H1 (cell line): ENCODE measurements around the gene DNAJA1. TPM values are rescaled to one million over a fixed set of nuclear protein-coding genes. Genes with fewer than 3 reads are reported as not detected.

Source experiments
- CTCF ChIA-PET: fragments of 300-600 bp; sonication (Branson Sonifier 250); formaldehyde crosslinking; loops from one replicate; lab custom pipeline; 2021; ENCODE audit not compliant: partially characterized antibody; lab: Charles Lee
- POLR2A ChIA-PET: fragments of 300-600 bp; sonication (Branson Sonifier 250); formaldehyde crosslinking; loops from one replicate; lab custom pipeline; 2021; ENCODE audit warnings: inconsistent platforms; ENCODE audit not compliant: partially characterized antibody; lab: Charles Lee
- DNase-seq, 2 experiments: peaks; one replicate each; pipeline versions ENCODE4 v3.0.0 to v3.0.0-alpha.2; 2010 to 2022; ENCODE audit warnings: low spot score in 2 of 2, low read depth in 1 of 2, mixed read lengths in 1 of 2
- FAIRE-seq: peaks from 2 replicates; lab custom pipeline; 2011; peaks lifted over from hg19 to GRCh38; lab: Jason Lieb, UNC
- H2AFZ ChIP-seq: 2 replicates; pipeline ENCODE4 v1.8.1; 2012; ENCODE audit warnings: low read length, inconsistent platforms
- H2AK5ac ChIP-seq: 2 replicates; pipeline ENCODE4 v1.6.1; 2013; ENCODE audit warnings: low read depth, low read length
- H2BK120ac ChIP-seq: replicated peaks from 2 replicates; pipeline ENCODE3; 2013; ENCODE audit warnings: low read depth, low read length, inconsistent platforms
- H2BK12ac ChIP-seq: 2 replicates; pipeline ENCODE4 v1.6.1; 2013; ENCODE audit warnings: low read depth, low read length
- H2BK15ac ChIP-seq: 2 replicates; pipeline ENCODE4 v1.6.1; 2013; ENCODE audit warnings: low read length
- H2BK20ac ChIP-seq: 2 replicates; pipeline ENCODE4 v1.6.1; 2013; ENCODE audit warnings: low read length
- H2BK5ac ChIP-seq: 2 replicates; pipeline ENCODE4 v1.6.1; 2013; ENCODE audit warnings: low read depth, low read length
- H3K14ac ChIP-seq: 2 replicates; pipeline ENCODE4 v1.6.1; 2013; ENCODE audit warnings: inconsistent platforms; ENCODE audit not compliant: insufficient read length
- H3K18ac ChIP-seq: 2 replicates; pipeline ENCODE4 v1.6.1; 2013; ENCODE audit warnings: low read length; ENCODE audit errors: extremely low read depth
- H3K23ac ChIP-seq: 2 replicates; pipeline ENCODE4 v1.6.1; 2013; ENCODE audit warnings: inconsistent platforms; ENCODE audit not compliant: insufficient read length
- H3K23me2 ChIP-seq: 2 replicates; pipeline ENCODE4 v1.6.1; 2013; ENCODE audit warnings: low read depth, low read length
- H3K27ac ChIP-seq: 2 replicates; pipeline ENCODE4 v1.6.1; 2011; ENCODE audit warnings: low read depth, low read length, inconsistent platforms
- H3K27me3 ChIP-seq, 4 experiments: replicated peaks in 1 of 4; 1 replicate in 1 of 4; 2 replicates in 3 of 4; pipeline versions ENCODE4 v1.6.1 to v1.8.1; 2011 to 2013; ENCODE audit warnings: low read length in 3 of 4, mild to moderate bottlenecking in 3 of 4, inconsistent platforms in 2 of 4, mixed read lengths in 2 of 4, moderate library complexity in 1 of 4; ENCODE audit not compliant: control insufficient read depth in 3 of 4, insufficient read depth in 3 of 4; ENCODE audit errors: extremely low read depth in 1 of 4
- H3K36me3 ChIP-seq, 4 experiments: 2 replicates each; pipeline versions ENCODE4 v1.6.1 to v1.8.1; 2011 to 2013; ENCODE audit warnings: mild to moderate bottlenecking in 4 of 4, low read length in 3 of 4, moderate library complexity in 2 of 4, control low read depth in 1 of 4, inconsistent platforms in 1 of 4; ENCODE audit not compliant: insufficient read depth in 4 of 4, control insufficient read depth in 2 of 4
- H3K4ac ChIP-seq: replicated peaks from 2 replicates; pipeline ENCODE3; 2013; ENCODE audit warnings: low read length, low read depth, mixed read lengths, inconsistent platforms; ENCODE audit not compliant: insufficient read length
- H3K4me1 ChIP-seq, 4 experiments: replicated peaks in 1 of 4; 1 replicate in 1 of 4; 2 replicates in 3 of 4; pipeline versions ENCODE4 v1.6.1 to v1.8.1; 2011 to 2013; ENCODE audit warnings: low read length in 3 of 4, inconsistent platforms in 2 of 4, mixed read lengths in 1 of 4; ENCODE audit not compliant: insufficient read depth in 4 of 4, control insufficient read depth in 3 of 4
- H3K4me2 ChIP-seq, 2 experiments: 2 replicates each; pipeline versions ENCODE4 v1.6.1 to v1.8.1; 2011 to 2013; ENCODE audit warnings: low read depth in 2 of 2, low read length in 2 of 2, control low read depth in 1 of 2, inconsistent platforms in 1 of 2, mild to moderate bottlenecking in 1 of 2; ENCODE audit not compliant: insufficient read depth in 1 of 2
- H3K4me3 ChIP-seq, 4 experiments: fragments of 200-600, 300-600 bp in 1 of 4; sonication (generic), shearing (Covaris generic), sonication (Bioruptor Twin) in 1 of 4; 2 replicates each; pipeline versions ENCODE4 v1.5.1 to v1.8.1; 2011 to 2016; ENCODE audit warnings: low read length in 4 of 4, low read depth in 3 of 4, control low read depth in 2 of 4, inconsistent platforms in 2 of 4, mild to moderate bottlenecking in 2 of 4, mixed read lengths in 1 of 4, moderate library complexity in 1 of 4; ENCODE audit not compliant: insufficient read depth in 2 of 4; ENCODE audit errors: extremely low read depth in 1 of 4
- H3K56ac ChIP-seq: replicated peaks from 2 replicates; pipeline ENCODE3; 2013; ENCODE audit warnings: low read depth, mild to moderate bottlenecking, mixed read lengths, low read length, inconsistent platforms; ENCODE audit not compliant: insufficient read length
- H3K79me1 ChIP-seq: 2 replicates; pipeline ENCODE4 v1.6.1; 2013; ENCODE audit warnings: low read depth, low read length, control low read depth
- H3K79me2 ChIP-seq, 2 experiments: 2 replicates each; pipeline versions ENCODE4 v1.6.1 to v1.8.1; 2012 to 2013; ENCODE audit warnings: low read length in 2 of 2, mild to moderate bottlenecking in 2 of 2, inconsistent platforms in 1 of 2; ENCODE audit not compliant: insufficient read depth in 2 of 2, control insufficient read depth in 1 of 2
- H3K9ac ChIP-seq, 4 experiments: replicated peaks in 1 of 4; 1 replicate in 1 of 4; 2 replicates in 3 of 4; pipeline versions ENCODE4 v1.6.1 to v1.8.1; 2011 to 2013; ENCODE audit warnings: low read depth in 3 of 4, low read length in 3 of 4, control low read depth in 2 of 4, mild to moderate bottlenecking in 2 of 4, moderate library complexity in 2 of 4, inconsistent platforms in 1 of 4; ENCODE audit errors: extremely low read depth in 1 of 4
- H3K9me3 ChIP-seq, 2 experiments: 2 replicates each; pipeline versions ENCODE4 v1.6.1 to v1.8.1; 2012 to 2013; ENCODE audit warnings: mild to moderate bottlenecking in 2 of 2, moderate library complexity in 2 of 2, control low read depth in 1 of 2, inconsistent platforms in 1 of 2, low read depth in 1 of 2, low read length in 1 of 2, mixed read lengths in 1 of 2; ENCODE audit not compliant: insufficient read depth in 2 of 2
- H4K20me1 ChIP-seq, 2 experiments: replicated peaks in 1 of 2; 2 replicates each; pipeline versions ENCODE3 to v1.8.1; 2011 to 2013; ENCODE audit warnings: inconsistent platforms in 2 of 2, low read length in 2 of 2, mild to moderate bottlenecking in 1 of 2; ENCODE audit not compliant: insufficient read depth in 2 of 2, control insufficient read depth in 1 of 2
- H4K5ac ChIP-seq: 2 replicates; pipeline ENCODE4 v1.6.1; 2013; ENCODE audit warnings: low read length, low read depth, mixed read lengths, inconsistent platforms; ENCODE audit not compliant: insufficient read length
- H4K8ac ChIP-seq: 2 replicates; pipeline ENCODE4 v1.8.0; 2013; ENCODE audit warnings: mild to moderate bottlenecking, moderate library complexity, low read length, inconsistent platforms; ENCODE audit not compliant: insufficient read depth; ENCODE audit errors: extremely low read depth
- H4K91ac ChIP-seq: replicated peaks from 2 replicates; pipeline ENCODE3; 2013; ENCODE audit warnings: low read length, mixed read lengths, inconsistent platforms; ENCODE audit not compliant: insufficient read length
- CEBPB ChIP-seq: IDR thresholded peaks from 2 replicates; pipeline ENCODE4 v1.6.1; 2012; ENCODE audit warnings: low read depth, low read length
- CTBP2 ChIP-seq: IDR thresholded peaks from 2 replicates; pipeline ENCODE4 v1.7.0; 2011; ENCODE audit warnings: borderline replicate concordance, mild to moderate bottlenecking, moderate library complexity, mixed read lengths, low read length; ENCODE audit not compliant: insufficient read depth, insufficient read length
- KDM5A ChIP-seq: fragments of 200-600 bp; IDR thresholded peaks from 2 replicates; pipeline ENCODE4 v1.7.1; 2012; ENCODE audit warnings: mild to moderate bottlenecking, low read length, inconsistent platforms, mixed read lengths
- MAFK ChIP-seq: IDR thresholded peaks from 2 replicates; pipeline ENCODE4 v1.6.1; 2012; ENCODE audit warnings: low read depth, mild to moderate bottlenecking, improper control_type of control experiment, low read length
- SAP30 ChIP-seq: fragments of 300-600 bp; sonication (generic); IDR thresholded peaks from 2 replicates; pipeline ENCODE4 v1.7.1; 2012; ENCODE audit warnings: low read length, moderate library complexity, mild to moderate bottlenecking, inconsistent platforms; ENCODE audit not compliant: insufficient read depth, insufficient replicate concordance
- SIX5 ChIP-seq: IDR thresholded peaks from 2 replicates; pipeline ENCODE4 v1.6.1; 2011; ENCODE audit warnings: mild to moderate bottlenecking, low read depth, low read length
- SRF ChIP-seq: IDR thresholded peaks from 2 replicates; pipeline ENCODE4 v1.6.1; 2011; ENCODE audit warnings: mild to moderate bottlenecking, low read depth, low read length, moderate library complexity
- TAF1 ChIP-seq: IDR thresholded peaks from 2 replicates; pipeline ENCODE4 v1.6.1; 2011; ENCODE audit warnings: mild to moderate bottlenecking, low read depth, low read length
- TCF12 ChIP-seq: IDR thresholded peaks from 2 replicates; pipeline ENCODE4 v1.6.1; 2011; ENCODE audit warnings: low read depth, mild to moderate bottlenecking, low read length
- WGBS, 2 experiments: shearing (Covaris generic) in 1 of 2; methylation state at CpG; one replicate each; pipeline versions ENCODE4 v1.1.6 to v1.1.7; 2013 to 2015; ENCODE audit warnings: low lambda C conversion rate in 2 of 2, mixed read lengths in 2 of 2, inconsistent platforms in 1 of 2, low coverage in 1 of 2, missing lambda C conversion rate in 1 of 2; ENCODE audit not compliant: insufficient replicate concordance in 2 of 2, insufficient coverage in 1 of 2, insufficient read length in 1 of 2; ENCODE audit errors: extremely low coverage in 1 of 2, missing lambda C conversion rate in 1 of 2; 5-methylcytosine and 5-hydroxymethylcytosine counted together
- polyA plus RNA-seq, 7 experiments: library from polyadenylated mRNA; depleted of rRNA in 3 of 7; stranded (reverse) in 5 of 7; unstranded in 2 of 7; fragments of >200 nt in 5 of 7; fragments of 200-250 nt in 2 of 7; gene quantifications; 1 replicate in 5 of 7; 2 replicates in 1 of 7; 4 replicates in 1 of 7; pipeline versions ENCODE4 v1.2.1 to v1.2.3, GENCODE V29; 2011 to 2013; ENCODE audit warnings: missing spikeins in 2 of 7, mixed read lengths in 2 of 7
- total RNA-seq: library from RNA; stranded (reverse); fragmentation: NEBNext Ultra II Directional; extraction: Animal tissue kit (Norgen Biotek cat#: 25700); gene quantifications from 2 replicates; pipeline ENCODE4 v1.2.1, GENCODE V29; 2021
- TF ChIP-seq, protein P1 (sequence below): IDR thresholded peaks from 2 replicates; pipeline ENCODE4 v1.6.1; 2012; ENCODE audit warnings: inconsistent platforms
- TF ChIP-seq, protein P2 (sequence below): IDR thresholded peaks from 2 replicates; pipeline ENCODE4 v1.6.1; 2011; ENCODE audit warnings: low read length, improper control_type of control experiment

DNAJA1 gene
- total and polyA plus RNA-seq, 2 of the 8 experiments (the other 6 are each of a cell fraction or from before 2014, with no cell fraction given): 54.4 to 159 TPM

DNA sequence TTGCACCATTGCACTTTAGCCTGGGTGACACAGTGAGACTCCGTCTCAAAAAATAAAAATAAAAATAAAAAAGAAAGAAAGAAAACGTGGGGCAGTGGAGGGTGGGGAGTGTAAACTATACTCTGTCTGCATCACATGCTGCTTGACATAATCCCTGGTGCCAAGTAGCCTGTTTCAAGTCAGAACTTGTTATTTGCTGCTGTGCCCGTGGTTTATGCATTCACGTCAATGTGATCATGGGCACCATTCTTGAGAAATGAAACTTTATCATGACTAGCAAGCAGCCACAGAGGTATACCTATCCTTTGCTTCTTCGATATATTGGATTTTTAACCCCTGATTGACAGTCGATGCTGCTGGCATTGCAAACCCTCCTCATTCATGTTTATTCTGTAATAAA lies 55.5 kb downstream of the DNAJA1 start:
- H3K27ac ChIP-seq: no peak overlapping the region
- H2BK120ac ChIP-seq: no peak overlapping the region
- 0 out of 2 replicates have a peak overlapping the region, but pooled peaks have one; percentile 70 for H2AK5ac ChIP-seq
- H3K27me3 ChIP-seq: no peaks in the 10 kb centered on the region
- H2BK5ac ChIP-seq: no peak overlapping the region
- H3K4me3 ChIP-seq: peak overlapping the region in 1 of 4 experiments; percentile 42; a peak in 1 of 8 replicates
- H3K9ac ChIP-seq: no peak overlapping the region
- no peak overlapping the region for H4K8ac ChIP-seq
- no peak for DNase-seq
- H3K23ac ChIP-seq: no peak overlapping the region
- no peak overlapping the region for H3K4ac ChIP-seq
- no peaks in the 10 kb centered on the region for H3K36me3 ChIP-seq
- no peaks in the 10 kb centered on the region; a peak in 1 of 7 replicates for H3K4me1 ChIP-seq
- WGBS, 2 experiments: 81% methylated on average over 6 of the region's 6 CpGs; no CpG with 5 or more reads in 1 of the 2 experiments
- no peak overlapping the region for H3K18ac ChIP-seq
- no peak for TF ChIP-seq SRF
- no peak for TF ChIP-seq SAP30
- no peak for TF ChIP-seq CEBPB
- TF ChIP-seq KDM5A: no peak
- no peak for TF ChIP-seq MAFK
- TF ChIP-seq CTBP2: no peak
- no peak for TF ChIP-seq SIX5
- no peak for TF ChIP-seq TCF12
- TF ChIP-seq, protein P1, sequence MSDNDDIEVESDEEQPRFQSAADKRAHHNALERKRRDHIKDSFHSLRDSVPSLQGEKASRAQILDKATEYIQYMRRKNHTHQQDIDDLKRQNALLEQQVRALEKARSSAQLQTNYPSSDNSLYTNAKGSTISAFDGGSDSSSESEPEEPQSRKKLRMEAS: no peak
- TF ChIP-seq TAF1: no peak
- TF ChIP-seq, protein P2, sequence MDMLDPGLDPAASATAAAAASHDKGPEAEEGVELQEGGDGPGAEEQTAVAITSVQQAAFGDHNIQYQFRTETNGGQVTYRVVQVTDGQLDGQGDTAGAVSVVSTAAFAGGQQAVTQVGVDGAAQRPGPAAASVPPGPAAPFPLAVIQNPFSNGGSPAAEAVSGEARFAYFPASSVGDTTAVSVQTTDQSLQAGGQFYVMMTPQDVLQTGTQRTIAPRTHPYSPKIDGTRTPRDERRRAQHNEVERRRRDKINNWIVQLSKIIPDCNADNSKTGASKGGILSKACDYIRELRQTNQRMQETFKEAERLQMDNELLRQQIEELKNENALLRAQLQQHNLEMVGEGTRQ: no peak
- peak overlapping the region; percentile 70; the same call in 1 of the 2 replicates for H2AFZ ChIP-seq
- H3K79me1 ChIP-seq: peaks cover 4% of the 10 kb centered on the region; the same call in 1 of the 2 replicates
- H3K79me2 ChIP-seq: peaks cover 6 to 10% of the 10 kb centered on the region in 2 experiments
- H3K9me3 ChIP-seq: peaks cover 4 to 7% of the 10 kb centered on the region in 2 experiments; a peak in 2 of 4 replicates
- H3K4me2 ChIP-seq: no peak overlapping the region
- no peak for FAIRE-seq
- no peak overlapping the region for H4K91ac ChIP-seq
- H4K5ac ChIP-seq: no peak overlapping the region
- ChIA-PET CTCF (interaction anchor here (1.0 to 3.1 kb wide), 3 partner anchors 23 to 145 kb away, joined by 3 to 25 read pairs (median 4); no protein-coding TSS in a partner anchor), POLR2A (no interaction called here)
- no peaks in the 10 kb centered on the region for H4K20me1 ChIP-seq
- H2BK15ac ChIP-seq: peak overlapping the region; percentile 13; the same call in 1 of the 2 replicates
- H3K23me2 ChIP-seq: peaks cover 4% of the 10 kb centered on the region
- no peak overlapping the region for H3K14ac ChIP-seq
- no peak overlapping the region for H2BK20ac ChIP-seq
- no peak overlapping the region for H2BK12ac ChIP-seq
- no peak overlapping the region for H3K56ac ChIP-seq
